Hepatocyte (in vitro differentiated cells): ENCODE results near the gene SEMA3G. TPM values are rescaled to one million over a fixed set of nuclear protein-coding genes. Genes with fewer than 3 reads are reported as not detected.

Experiments used
- DNase-seq: peaks from one replicate; pipeline ENCODE4 v3.0.0-alpha.2; 2016; ENCODE audit warnings: low spot score
- H2AFZ ChIP-seq: fragments of 200-600 bp; sonication (generic); 2 replicates; pipeline ENCODE4 v1.6.0; 2016; ENCODE audit warnings: antibody characterized with exemption, mild to moderate bottlenecking
- H3K27ac ChIP-seq: fragments of 200-600 bp; sonication (generic); 2 replicates; pipeline ENCODE4 v1.5.1; 2016; ENCODE audit warnings: mild to moderate bottlenecking
- H3K27me3 ChIP-seq: fragments of 200-600 bp; sonication (generic); 2 replicates; pipeline ENCODE4 v1.6.1; 2016
- H3K36me3 ChIP-seq: fragments of 200-600 bp; sonication (generic); replicated peaks from 2 replicates; pipeline ENCODE4 v1.5.1; 2016; ENCODE audit warnings: low read depth; ENCODE audit not compliant: insufficient read depth
- H3K4me1 ChIP-seq: fragments of 200-600 bp; sonication (generic); 2 replicates; pipeline ENCODE4 v1.5.1; 2016; ENCODE audit warnings: mild to moderate bottlenecking, moderate library complexity; ENCODE audit not compliant: insufficient read depth
- H3K4me2 ChIP-seq: fragments of 200-600 bp; sonication (generic); 2 replicates; pipeline ENCODE4 v1.6.0; 2016
- H3K4me3 ChIP-seq: fragments of 200-600 bp; sonication (generic); 2 replicates; pipeline ENCODE4 v1.5.1; 2016; ENCODE audit warnings: mild to moderate bottlenecking
- H3K79me2 ChIP-seq: fragments of 200-600 bp; sonication (generic); 2 replicates; pipeline ENCODE4 v1.6.0; 2017; ENCODE audit warnings: mild to moderate bottlenecking
- H3K9me2 ChIP-seq: fragments of 200-600 bp; sonication (generic); replicated peaks from 2 replicates; pipeline ENCODE4 v1.6.0; 2017; ENCODE audit warnings: mild to moderate bottlenecking; ENCODE audit not compliant: insufficient read depth
- H3K9me3 ChIP-seq: fragments of 200-600 bp; sonication (generic); 2 replicates; pipeline ENCODE4 v1.5.1; 2016; ENCODE audit warnings: low read depth, mild to moderate bottlenecking
- H4K20me1 ChIP-seq: fragments of 200-600 bp; sonication (generic); 2 replicates; pipeline ENCODE4 v1.6.0; 2016; ENCODE audit warnings: mild to moderate bottlenecking; ENCODE audit not compliant: insufficient read depth, poor library complexity, severe bottlenecking
- CTCF ChIP-seq: fragments of 200-600 bp; sonication (generic); IDR thresholded peaks from 2 replicates; pipeline ENCODE4 v1.5.1; 2016; ENCODE audit warnings: antibody characterized with exemption, mild to moderate bottlenecking; ENCODE audit not compliant: poor library complexity
- EZH2 ChIP-seq: fragments of 200-600 bp; sonication (generic); IDR thresholded peaks from 2 replicates; pipeline ENCODE4 v1.6.1; 2016; ENCODE audit warnings: antibody characterized with exemption, mild to moderate bottlenecking, borderline replicate concordance
- EZH2phosphoT487 ChIP-seq: fragments of 200-600 bp; sonication (generic); IDR thresholded peaks from one replicate; pipeline ENCODE4 v1.6.1; 2018; ENCODE audit warnings: antibody characterized with exemption, mild to moderate bottlenecking, low read depth, moderate library complexity; ENCODE audit not compliant: unreplicated experiment, severe bottlenecking
- WGBS: methylation state at CpG from one replicate; pipeline ENCODE4 v1.1.6; 2016; ENCODE audit warnings: low lambda C conversion rate; ENCODE audit errors: missing lambda C conversion rate; 5-methylcytosine and 5-hydroxymethylcytosine counted together
- polyA plus RNA-seq: library from polyadenylated mRNA; unstranded; fragments of >200 nt; fragmentation: Nextera tagmentation; extraction: Ambion mirVana; gene quantifications from 2 replicates; pipeline ENCODE4 v1.2.1, GENCODE V29; 2016
- total RNA-seq: library from RNA; depleted of rRNA; stranded (reverse); fragments of >200 nt; gene quantifications from 2 replicates; pipeline ENCODE4 v1.2.3, GENCODE V29; 2014

Gene SEMA3G
- total and polyA plus RNA-seq, 2 experiments from 2014 or later, result 0.48 to 3.8 TPM

GRCh38 chr3:52440671-52441070, 4.2 kb downstream of the SEMA3G start:
- H3K9me2 ChIP-seq, result no peaks in the 10 kb centered on the region
- no peaks in the 10 kb centered on the region for H3K79me2 ChIP-seq
- no peak overlapping the region for H3K4me2 ChIP-seq
- WGBS, result 94% methylated on average over 14 of the region's 14 CpGs
- no peaks in the 10 kb centered on the region for H3K9me3 ChIP-seq
- peak; percentile 3 for DNase-seq
- H3K36me3 ChIP-seq, result no peaks in the 10 kb centered on the region
- H4K20me1 ChIP-seq, result no peaks in the 10 kb centered on the region
- H3K4me3 ChIP-seq, result no peak overlapping the region
- no peak overlapping the region for H3K27ac ChIP-seq
- H3K4me1 ChIP-seq, result no peaks in the 10 kb centered on the region
- no peaks in the 10 kb centered on the region for H3K27me3 ChIP-seq
- TF ChIP-seq EZH2phosphoT487 (no peak), EZH2 (no peak), CTCF (no peak)
- no peak overlapping the region for H2AFZ ChIP-seq

GRCh38 chr3:52440249-52440551, 4.7 kb downstream of the SEMA3G start:
- H3K79me2 ChIP-seq, result no peaks in the 10 kb centered on the region
- H2AFZ ChIP-seq, result no peak overlapping the region
- H3K4me3 ChIP-seq, result no peak overlapping the region
- H4K20me1 ChIP-seq, result no peaks in the 10 kb centered on the region
- H3K9me2 ChIP-seq, result no peaks in the 10 kb centered on the region
- H3K4me1 ChIP-seq, result no peaks in the 10 kb centered on the region
- H3K9me3 ChIP-seq, result no peaks in the 10 kb centered on the region
- peak; percentile 2 for DNase-seq
- H3K4me2 ChIP-seq, result no peak overlapping the region
- WGBS, result 91% methylated on average over 12 of the region's 12 CpGs
- TF ChIP-seq EZH2phosphoT487 (no peak), CTCF (no peak), EZH2 (no peak)
- H3K27ac ChIP-seq, result no peak overlapping the region
- no peaks in the 10 kb centered on the region for H3K36me3 ChIP-seq
- H3K27me3 ChIP-seq, result no peaks in the 10 kb centered on the region

- DNase-seq, result peak; percentile 2
Observed at GRCh38 chr3:52439426-52440248, 5.3 kb downstream of the SEMA3G start.

More at GRCh38 chr3:52439426-52440248, 5.3 kb downstream of the SEMA3G start:
- no peak overlapping the region for H3K27ac ChIP-seq
- H3K4me1 ChIP-seq, result no peaks in the 10 kb centered on the region
- no peaks in the 10 kb centered on the region for H4K20me1 ChIP-seq
- no peak overlapping the region for H2AFZ ChIP-seq
- no peaks in the 10 kb centered on the region for H3K9me3 ChIP-seq
- H3K79me2 ChIP-seq, result no peaks in the 10 kb centered on the region
- no peaks in the 10 kb centered on the region for H3K27me3 ChIP-seq
- no peak overlapping the region for H3K4me2 ChIP-seq
- WGBS, result 95% methylated on average over 16 of the region's 16 CpGs
- no peaks in the 10 kb centered on the region for H3K9me2 ChIP-seq
- no peaks in the 10 kb centered on the region for H3K36me3 ChIP-seq
- H3K4me3 ChIP-seq, result no peak overlapping the region
- TF ChIP-seq EZH2 (no peak), EZH2phosphoT487 (no peak), CTCF (no peak)
